NOMO-1 (cell line): ENCODE results near the gene ADGB.
"Not testable (repeated sequence)": the region's sequence is repeated elsewhere in the genome, so short reads cannot be mapped to it uniquely, and the experiment has no call there.

Experiments used
- DNase-seq, 2 experiments: peaks; one replicate each; lab custom pipeline; 2025; ENCODE audit not compliant: unreplicated experiment in 2 of 2; lab: John Stamatoyannopoulos, UW

ADGB gene

DNA sequence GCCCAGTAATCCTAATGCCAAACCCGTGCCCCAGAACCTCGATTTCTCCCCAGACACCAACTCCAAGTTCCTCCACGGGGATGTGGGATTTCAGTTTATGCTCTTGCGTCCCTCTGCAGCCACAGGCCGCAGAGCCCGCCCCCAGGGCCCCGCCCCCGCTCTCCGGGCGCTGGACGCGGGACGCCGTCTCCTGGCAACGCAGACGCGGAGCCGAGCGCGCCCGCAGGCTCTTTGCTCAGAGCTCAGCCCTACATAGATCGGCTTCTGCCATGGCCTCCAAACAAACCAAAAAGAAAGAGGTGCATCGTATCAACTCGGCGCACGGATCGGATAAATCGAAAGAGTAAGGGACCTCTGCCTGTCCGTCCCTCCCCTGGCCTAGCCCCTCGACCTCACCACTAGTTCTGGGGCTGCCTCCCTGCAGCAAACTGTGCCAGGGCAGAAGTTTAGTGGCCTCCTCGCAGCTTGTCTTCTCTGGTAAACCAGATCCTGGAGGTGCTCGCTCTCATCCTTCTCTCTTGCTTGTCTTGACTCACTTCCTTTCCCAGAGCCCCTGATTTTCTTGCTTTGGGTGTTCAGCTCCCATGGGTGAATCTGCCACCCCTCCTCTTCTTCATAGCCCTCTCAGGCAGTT, at the start of gene ADGB:
Gene ADGB (plus strand): TSS at position 201 of the 634 bp plus-strand sequence. CDS start 69 bp downstream, at position 270.
- peak; percentile 9 to 28 for DNase-seq

DNA sequence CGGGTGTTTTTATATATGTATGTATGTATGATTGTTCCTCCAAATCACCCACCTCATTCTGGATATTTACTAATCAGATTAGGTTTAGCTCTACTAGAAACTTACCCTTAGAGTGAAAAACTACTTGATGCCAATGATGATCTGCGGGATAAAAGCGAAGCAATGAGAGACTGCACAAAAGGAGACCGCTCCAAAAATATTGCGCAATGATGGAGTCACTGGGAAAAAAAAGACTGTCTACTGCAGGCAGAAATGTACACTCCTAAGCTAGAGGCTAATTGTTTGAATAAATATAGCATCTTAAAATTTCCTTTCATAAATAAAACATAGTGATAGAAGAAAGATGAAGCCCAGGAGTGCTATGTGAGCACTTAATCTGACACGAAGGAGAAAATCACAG, 47.9 kb upstream of the ADGB start:
- no peak for DNase-seq

DNA sequence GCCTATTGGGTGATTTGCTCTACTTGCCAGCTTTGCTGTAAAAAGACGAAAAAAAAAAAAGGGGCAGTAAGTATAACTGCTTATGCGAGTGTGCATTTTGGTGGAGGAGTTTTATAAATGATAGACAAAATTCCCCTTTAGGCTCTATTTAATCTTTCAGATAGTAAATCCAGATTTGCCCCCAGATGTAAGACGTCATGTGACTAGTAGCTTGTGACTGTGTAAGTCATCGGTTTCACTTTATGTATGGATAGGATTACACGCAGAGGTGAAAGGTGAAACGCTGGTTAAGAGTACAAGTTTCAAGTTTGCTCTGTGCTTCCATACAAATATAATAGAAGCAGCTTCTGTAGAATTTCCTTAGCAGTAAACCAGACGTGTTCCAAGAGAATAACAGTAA, 47.2 kb upstream of the ADGB start:
- no peak for DNase-seq

DNA sequence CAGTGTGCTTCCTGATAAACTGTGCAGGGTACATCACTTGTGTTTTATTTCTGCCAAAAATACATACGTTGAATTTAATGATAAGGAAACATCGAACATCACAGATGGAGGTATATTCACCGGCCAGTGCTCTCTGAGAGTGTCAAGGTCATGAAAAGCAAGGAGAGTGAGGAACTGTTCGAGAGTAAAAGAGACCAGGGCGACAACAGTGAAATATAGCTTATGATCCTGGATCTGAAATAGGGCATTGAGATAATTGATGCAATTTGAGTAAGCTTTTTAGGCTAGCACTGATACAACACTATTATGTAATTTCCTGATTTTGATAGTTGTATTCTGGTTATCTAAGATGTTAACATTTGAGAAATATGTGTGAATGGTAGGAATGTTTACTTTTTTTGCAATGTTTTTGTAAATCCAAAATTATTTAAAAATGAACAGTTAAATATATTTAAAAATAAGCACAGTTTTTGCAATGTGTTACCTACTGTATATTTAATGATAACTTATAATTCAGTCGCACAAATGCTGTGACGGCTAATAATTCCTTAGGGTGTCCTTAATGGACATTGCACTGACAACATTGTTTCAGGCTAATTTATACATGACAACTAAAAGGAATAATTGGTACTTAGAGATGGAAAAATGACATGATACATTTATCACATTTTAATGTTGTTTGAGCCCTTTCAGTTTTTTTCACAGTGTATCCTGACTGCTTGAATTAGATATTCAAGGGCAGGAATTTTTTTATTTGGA, 45.2 kb upstream of the ADGB start:
- DNase-seq: no peak

DNA sequence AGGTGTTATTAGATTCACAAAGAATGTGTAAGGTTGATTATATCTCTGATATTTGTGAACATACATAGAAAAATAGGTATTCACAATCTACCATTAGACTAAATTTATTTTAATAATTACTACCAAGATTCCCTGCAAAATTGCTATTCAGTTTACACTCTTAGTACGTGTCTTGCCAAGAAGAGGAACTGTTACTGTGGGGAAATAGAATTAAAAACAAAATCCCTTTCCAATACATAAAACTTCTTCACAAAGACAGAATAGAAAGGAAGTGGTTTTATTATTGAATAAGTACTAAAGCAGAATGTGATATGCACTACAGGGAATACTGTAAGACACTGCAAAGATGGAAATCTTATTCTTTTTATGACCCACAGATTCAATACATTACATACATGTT, 38.2 kb upstream of the ADGB start:
- peak in 1 of 2 experiments; percentile 22 for DNase-seq

DNA sequence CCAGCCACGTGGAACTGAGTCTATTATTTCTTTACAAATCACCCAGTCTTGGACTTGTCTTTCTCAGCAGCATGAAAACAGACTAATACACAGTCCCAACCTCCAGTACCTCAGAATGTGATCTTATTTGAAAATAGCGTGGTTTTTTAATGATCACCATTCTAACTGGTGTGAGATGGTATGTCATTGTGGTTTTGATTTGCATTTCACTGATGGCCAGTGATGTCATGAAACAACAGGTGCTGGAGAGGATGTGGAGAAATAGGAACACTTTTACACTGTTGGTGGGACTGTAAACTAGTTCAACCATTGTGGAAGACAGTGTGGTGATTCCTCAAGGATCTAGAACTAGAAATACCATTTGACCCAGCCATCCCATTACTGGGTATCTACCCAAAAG, 32.1 kb upstream of the ADGB start:
- not testable (repeated sequence) for DNase-seq

DNA sequence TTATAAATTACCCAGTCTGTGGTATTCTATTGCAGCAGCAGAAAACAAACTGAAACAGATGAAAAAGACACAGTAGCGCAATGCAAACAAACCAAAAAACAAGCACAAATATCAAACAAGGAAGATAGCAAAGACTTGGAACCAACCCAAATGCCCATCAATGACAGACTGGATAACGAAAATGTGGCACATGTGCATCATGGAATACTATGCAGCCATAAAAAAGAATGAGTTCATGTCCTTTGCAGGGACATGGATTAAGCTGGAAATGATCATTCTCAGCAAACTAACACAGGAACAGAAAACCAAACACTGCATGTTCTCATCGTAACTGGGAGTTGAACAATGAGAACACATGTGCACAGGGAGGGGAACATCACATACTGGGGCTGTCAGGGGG, 30.2 kb upstream of the ADGB start:
- DNase-seq: not testable (repeated sequence)

DNA sequence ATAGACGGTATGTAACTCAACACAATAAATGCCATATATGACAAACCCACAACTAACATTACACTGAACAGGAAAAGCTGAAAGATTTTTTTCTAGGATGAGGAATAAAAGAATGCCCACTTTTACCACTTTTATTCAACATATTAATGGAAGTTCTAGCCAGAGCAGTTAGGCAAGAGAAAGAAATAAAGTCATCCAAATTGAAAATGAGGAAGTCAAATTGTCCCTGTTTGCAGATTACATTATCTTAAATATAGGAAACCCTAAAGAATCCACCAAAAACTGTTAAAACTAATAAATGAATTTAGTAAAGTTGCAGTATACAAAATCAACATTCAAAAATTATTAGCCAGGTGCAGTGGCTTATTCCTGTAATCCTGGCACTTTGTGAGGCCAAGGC, 24.6 kb upstream of the ADGB start:
- peak in 1 of 2 experiments; percentile 3 for DNase-seq

DNA sequence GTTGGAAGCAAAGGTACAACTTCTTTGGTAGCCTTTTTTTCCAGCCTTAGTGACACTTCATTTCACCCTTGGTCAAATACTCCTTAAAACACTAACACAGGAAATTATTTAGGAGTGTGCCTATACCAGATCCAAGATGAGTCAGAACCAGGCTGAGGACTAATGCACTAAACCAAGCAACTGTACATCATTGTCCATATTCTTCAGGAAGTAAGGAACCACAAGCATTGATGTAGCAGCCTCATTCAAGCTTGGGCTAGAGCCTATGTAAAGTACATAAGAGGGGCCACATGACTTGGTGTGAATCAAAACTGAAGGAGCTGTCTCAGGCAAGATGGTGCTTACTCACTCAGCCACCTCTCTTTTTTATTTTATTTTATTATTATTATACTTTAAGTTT, 20.7 kb upstream of the ADGB start:
- DNase-seq: no peak

DNA sequence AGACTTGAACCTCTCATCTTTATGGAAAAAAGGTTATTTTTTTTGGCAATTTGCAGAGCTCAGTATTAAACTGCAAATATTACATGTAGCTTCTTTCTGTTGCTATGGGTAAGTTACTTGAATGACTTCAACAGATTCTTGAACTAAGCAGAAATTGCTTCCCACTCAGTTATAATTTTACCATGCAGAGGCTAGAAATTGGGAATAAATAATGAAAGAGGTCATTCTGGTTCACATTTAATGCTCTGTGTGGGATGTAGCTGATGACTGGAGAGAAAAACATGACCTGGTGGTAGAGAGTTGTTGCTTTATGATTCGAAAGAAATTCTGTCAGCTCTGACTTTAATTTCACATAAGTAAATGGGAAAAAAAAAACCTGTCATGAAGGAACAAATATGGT, 16.8 kb upstream of the ADGB start:
- no peak for DNase-seq

DNA sequence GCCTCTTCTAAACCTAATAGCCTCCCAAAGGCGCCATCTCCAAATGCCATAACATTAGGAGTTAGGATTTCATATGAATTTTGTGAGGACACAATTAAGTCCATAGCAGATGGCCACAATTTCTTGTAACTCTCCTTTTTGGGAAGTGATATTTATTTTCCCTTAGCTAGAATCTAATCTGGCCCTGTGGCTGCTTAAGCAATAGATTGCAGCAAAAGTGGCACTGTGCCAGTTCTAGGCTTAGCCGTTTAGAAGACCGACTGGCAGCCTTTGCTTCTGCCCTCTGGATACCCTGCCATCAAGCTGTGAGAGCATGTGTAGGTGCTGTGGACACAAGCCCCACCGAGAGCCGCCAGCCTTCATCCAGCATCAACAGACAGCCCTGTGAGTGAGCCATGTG, 15.9 kb upstream of the ADGB start:
- DNase-seq: peak; percentile 79 to 84

DNA sequence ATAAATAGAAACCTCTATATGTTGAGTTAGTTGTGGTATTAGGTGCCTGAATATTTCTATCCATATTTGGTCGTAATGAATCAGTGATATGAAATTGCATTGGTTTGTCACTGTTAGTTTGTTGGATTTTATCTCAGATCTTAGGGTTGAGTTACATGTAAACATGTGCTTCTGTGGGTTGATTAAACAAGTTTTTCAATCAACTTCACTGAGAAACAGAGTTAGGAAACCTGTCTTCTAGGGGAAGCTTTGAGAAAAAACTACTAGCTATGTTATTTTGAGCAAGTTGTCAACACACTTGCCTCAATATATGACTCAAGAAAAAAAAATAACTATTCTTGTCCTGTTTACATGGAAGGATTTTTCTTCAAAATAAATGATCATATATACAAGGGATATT, 14.8 kb upstream of the ADGB start:
- no peak for DNase-seq

DNA sequence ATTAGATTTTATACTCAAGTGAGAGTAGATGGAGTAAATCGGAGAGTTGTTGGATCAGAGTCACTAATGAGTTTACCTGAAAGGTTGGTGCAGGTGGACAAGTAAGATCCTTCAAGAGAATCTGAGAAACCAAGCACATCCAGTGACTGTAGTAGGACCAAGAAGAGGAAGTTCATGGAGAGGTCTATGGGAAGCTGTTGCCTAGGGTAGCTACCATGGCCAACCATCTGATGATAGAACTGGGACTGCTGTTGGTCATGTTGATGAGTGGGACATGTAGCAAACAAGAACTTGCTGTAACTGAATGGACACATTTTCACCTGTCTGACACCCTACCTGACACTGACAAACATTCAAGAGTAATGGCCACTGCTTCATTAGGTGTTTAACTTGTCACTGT, 11.3 kb upstream of the ADGB start:
- DNase-seq: peak; percentile 21 to 52

DNA sequence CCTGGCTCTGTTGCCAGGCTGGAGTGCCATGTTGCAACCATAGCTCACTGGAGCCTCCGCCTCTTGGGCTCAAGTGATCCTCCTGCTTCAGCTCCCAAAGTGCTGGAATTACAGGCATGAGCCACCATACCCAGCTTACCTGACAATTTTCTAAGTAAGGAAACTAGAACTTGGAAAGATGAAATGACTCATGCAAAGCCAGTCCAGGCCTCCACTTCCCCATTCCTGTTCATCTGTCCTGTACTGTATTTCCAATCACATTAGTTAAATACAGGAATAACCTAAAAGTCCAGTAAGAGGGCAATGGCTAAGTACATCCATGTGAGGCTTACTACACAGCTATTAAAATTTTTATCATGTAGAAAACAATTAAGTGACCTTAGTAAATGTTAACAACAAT, 8.3 kb upstream of the ADGB start:
- DNase-seq: no peak

DNA sequence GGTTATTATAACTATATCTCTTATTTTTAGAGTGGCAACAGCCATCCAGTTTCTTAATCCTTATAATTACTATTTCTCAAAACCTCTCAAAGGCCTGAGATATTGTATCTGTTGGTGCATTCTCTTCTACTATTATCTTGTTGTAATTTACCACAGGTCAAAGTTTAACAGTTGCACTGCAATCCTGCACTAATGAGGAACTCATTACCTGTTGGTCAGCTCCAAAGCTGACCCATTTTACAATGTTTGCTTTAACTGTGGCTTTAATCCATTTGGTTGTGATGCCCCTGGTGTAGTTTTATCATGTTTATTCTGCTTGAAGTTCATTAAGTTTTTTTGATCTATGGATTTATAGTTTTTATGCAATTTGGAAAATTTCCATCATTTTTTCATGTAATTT, 6.3 kb upstream of the ADGB start:
- DNase-seq: no peak

DNA sequence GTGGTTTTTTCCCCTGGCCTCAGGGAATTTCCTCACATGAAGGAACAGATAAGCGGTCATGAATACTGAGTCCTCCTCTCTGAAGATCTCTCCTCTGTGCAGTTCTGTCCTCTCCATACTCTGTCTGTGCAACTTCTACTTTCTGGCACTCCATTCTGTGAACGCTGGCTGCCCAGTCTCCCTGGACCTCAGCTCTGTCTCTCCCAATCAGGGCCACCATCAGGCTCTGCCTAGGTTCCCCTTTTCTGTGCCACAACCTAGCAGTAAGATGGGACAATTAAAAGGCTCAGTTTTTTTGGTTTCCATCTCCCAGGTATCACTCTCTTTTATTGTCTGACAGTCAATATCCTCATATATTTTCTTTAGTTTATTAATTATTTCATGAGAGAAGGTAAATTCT, 4.8 kb upstream of the ADGB start:
- peak; percentile 71 to 77 for DNase-seq

DNA sequence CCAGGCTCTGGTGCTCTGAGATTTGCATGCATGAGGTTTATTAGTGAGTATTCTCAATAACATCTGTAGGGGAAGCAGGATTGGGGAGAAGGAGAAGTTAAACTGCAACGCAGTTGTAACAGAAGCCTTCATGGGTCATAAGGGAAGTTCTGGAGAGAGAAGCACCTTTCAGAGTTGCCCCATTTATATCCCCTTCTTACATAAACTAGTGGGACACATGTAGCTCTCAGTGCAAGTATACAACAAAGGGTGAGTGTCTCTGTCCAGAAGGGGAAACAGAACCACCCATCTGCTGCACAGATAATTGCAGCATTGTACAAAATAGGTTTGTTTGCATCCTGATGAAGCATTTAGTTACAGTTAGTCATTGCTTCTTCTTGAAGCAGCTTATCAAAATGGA, 4.3 kb upstream of the ADGB start:
- DNase-seq: peak; percentile 60 to 76

DNA sequence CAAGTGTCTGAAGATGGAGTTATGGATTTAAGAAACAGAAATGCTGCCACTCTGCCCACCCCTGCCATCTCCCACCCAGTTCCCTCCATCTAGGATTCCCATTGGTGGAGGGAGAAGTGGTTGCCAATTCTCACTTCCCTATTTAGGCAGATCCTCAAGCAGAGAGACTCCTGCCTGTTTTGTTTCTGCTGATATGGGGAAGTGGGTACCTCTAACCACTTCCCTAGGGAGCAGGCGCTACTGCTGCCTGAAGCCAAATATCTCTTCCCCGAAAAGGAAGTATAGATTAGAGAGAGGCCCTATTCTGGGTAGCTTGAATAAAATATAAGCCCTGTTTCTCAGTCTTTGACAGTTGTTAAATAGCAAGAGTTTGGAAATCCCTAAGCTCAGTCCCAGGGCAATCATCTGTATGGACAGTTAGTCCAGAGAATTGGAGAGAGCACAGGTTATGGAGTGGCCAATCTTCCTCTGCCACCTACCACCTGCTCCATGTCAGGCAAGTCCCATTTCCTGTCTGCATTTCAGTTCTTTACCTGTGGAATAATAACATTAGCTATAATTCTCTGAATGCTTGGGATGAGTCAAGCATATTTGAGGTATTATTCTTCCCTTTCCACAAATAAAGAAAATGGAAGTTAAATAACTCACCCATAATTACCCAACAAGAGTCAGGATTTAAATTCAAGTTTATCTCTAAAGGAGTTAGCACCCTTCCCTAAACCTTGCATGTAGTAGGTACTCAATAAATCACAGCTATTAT, 2.6 kb upstream of the ADGB start:
- peak; percentile 91 to 96 for DNase-seq

DNA sequence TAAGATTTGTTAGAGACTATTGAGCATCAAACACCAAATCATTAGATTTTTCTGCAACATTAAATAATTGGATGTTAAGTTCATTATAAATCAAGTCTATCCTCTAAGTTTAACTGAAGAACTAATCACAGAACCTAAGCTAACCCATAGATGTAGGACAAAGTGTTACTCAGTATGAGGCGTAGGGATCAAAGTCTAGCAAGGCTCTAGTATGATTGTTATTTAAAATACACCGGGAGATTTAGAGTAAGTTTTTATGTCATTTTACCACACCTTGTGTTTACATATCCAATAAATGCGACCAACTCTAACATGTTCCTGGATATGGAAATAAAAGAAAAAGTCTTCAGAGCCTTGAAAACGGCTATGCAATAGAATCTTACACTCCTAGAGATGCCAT, 2.6 kb downstream of the ADGB start:
- DNase-seq: no peak

DNA sequence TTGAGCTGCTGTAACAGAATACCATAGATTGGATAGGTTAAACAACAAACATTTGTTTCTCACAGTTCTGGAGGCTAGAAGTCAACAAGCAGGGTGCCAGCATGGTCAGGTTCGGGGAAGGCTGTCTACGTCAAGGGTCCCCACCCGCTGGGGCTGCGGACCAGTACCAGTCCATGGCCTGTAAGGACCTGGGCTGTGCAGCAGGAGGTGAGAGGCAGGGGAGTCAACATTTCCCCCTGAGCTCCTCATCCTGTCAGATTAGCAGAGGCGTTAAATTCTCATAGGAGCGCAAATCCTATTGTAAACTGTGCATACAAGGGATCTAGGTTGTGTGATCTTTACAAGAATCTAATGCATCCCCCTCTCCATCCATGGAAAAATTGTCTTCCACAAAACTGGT, 3.8 kb downstream of the ADGB start:
- no peak for DNase-seq

DNA sequence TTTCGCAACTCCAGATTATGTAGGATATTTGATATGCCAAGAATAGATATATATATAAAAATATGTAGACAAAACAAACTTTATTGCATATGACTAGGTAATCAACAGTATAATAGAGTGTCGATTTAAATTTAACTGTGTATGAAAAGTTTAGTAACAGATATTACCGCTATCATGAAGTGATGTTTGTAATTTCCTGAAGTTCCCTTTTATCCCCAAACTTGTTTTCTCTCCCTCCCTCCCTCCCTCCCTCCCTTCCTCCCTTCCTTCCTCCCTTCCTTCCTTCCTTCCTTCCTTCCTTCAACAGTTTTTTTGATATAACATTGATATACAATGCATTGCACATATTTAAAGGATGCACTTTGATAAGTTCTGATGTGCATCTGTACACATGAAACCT, 15.2 kb downstream of the ADGB start:
- no peak for DNase-seq

DNA sequence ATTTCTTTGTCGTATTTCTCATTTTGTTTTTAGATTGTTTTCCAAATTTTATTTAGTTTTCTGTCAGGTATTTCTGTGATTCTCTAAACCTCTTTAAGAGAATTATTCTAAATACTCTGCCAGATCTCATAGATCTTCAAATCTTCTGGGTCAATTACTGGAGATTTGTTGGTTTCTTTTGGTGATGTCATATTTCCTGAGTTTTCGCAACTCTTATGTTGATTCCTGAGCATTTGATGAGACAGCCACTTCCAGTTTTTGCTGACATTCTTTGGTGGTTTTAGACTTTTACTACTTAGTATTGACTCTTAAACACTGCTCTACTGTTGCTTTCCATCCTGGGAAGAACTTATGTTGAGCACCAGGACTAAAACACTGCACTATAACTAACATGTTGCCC, 21.9 kb downstream of the ADGB start:
- peak; percentile 3 to 33 for DNase-seq
